Activated CD4-positive, CD25-positive, alpha-beta regulatory T cell treated with anti-CD3 and anti-CD28 coated beads, Interleukin-2, amount 50 U/mL, for 16 hours (primary cell): ENCODE results near the gene POLR1C.
"Not testable (repeated sequence)": the region's sequence is repeated elsewhere in the genome, so short reads cannot be mapped to it uniquely, and the experiment has no call there.

Experiments used
- DNase-seq: peaks from one replicate; pipeline ENCODE4 v3.0.0-alpha.2; 2020; ENCODE audit warnings: low read depth, low spot score

Gene POLR1C

GRCh38 chr6:43492673-43493072 is 24.2 kb upstream of the POLR1C start:
- DNase-seq, result no peak

GRCh38 chr6:43493230-43493629 is 23.7 kb upstream of the POLR1C start:
- DNase-seq, result no peak

GRCh38 chr6:43493833-43494232 is 23.1 kb upstream of the POLR1C start:
- DNase-seq, result no peak

- DNase-seq, result no peak
These were observed 22.6 kb upstream of the POLR1C start for GRCh38 chr6:43494321-43494720.

- no peak for DNase-seq
These were observed 22.1 kb upstream of the POLR1C start for GRCh38 chr6:43494766-43495165.

- DNase-seq, result no peak
These were observed 21.4 kb upstream of the POLR1C start for GRCh38 chr6:43495409-43495941.

- DNase-seq, result no peak
These were observed 20.3 kb upstream of the POLR1C start for GRCh38 chr6:43496370-43497128.

GRCh38 chr6:43497129-43497396 is 19.8 kb upstream of the POLR1C start:
- no peak for DNase-seq

- no peak for DNase-seq
These were observed 19.2 kb upstream of the POLR1C start for GRCh38 chr6:43497689-43498088.

GRCh38 chr6:43498291-43498690 is 18.6 kb upstream of the POLR1C start:
- DNase-seq, result not testable (repeated sequence)

- no peak for DNase-seq
These were observed 17.7 kb upstream of the POLR1C start for GRCh38 chr6:43499028-43499815.

- no peak for DNase-seq
These were observed 16.0 kb upstream of the POLR1C start for GRCh38 chr6:43500921-43501320.

GRCh38 chr6:43502666-43503065 is 14.2 kb upstream of the POLR1C start:
- DNase-seq, result no peak

- DNase-seq, result no peak
These were observed 13.4 kb upstream of the POLR1C start for GRCh38 chr6:43503443-43503842.

GRCh38 chr6:43504756-43505593 is 11.9 kb upstream of the POLR1C start:
- DNase-seq, result no peak

- no peak for DNase-seq
These were observed 11.2 kb upstream of the POLR1C start for GRCh38 chr6:43505718-43506117.

- DNase-seq, result no peak
These were observed 10.7 kb upstream of the POLR1C start for GRCh38 chr6:43506171-43506570.

- peak; percentile 61 for DNase-seq
These were observed 10.0 kb upstream of the POLR1C start for GRCh38 chr6:43506667-43507471.

- DNase-seq, result no peak
These were observed 8.3 kb upstream of the POLR1C start for GRCh38 chr6:43508481-43509141.

GRCh38 chr6:43509142-43509983 is 7.5 kb upstream of the POLR1C start:
- no peak for DNase-seq
